Lung microvascular endothelial cell (primary cell): ENCODE results near the gene ERI3. TPM values are rescaled to one million over a fixed set of nuclear protein-coding genes. Genes with fewer than 3 reads are reported as not detected.

Experiments used
- DNase-seq, 2 donors: peaks; one replicate each; pipeline versions ENCODE4 v3.0.0 to v3.0.0-alpha.2; 2010; ENCODE audit warnings: low read depth in 2 of 2
- total RNA-seq: library from RNA; depleted of rRNA; stranded (reverse); fragments of >200 nt; gene quantifications from 2 replicates; pipeline ENCODE4 v1.2.1, GENCODE V29; 2014

Gene ERI3
- total RNA-seq, 1 donor from 2014 or later: 31.9 TPM

DNA sequence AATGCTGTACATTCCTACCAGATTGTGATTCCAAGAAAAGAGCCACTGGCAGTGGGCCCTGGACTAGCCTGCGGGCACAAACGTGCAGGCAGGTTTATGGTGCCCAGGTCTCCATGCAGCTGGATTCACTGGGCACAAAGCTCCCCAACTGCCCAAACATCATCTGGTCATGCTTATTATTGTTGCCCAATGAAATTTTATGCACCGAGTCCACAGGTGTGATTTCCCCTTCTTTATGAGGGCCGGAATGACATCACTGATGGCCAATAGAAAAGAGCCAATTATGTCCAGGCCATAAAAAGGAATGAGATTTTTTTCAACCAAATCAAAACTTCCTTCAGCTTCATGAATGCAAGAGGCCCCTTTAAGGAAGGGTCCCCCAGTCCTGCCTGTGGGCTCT is 66.2 kb downstream of the ERI3 start:
- DNase-seq: no peak

- DNase-seq: no peak
Measured at GRCh38 chr1:44284184-44284583, 70.9 kb downstream of the ERI3 start.

- DNase-seq: no peak
Measured at GRCh38 chr1:44283524-44284173, 71.4 kb downstream of the ERI3 start.

GRCh38 chr1:44282704-44283426 is 72.2 kb downstream of the ERI3 start:
- DNase-seq: no peak

- DNase-seq: no peak
Measured at GRCh38 chr1:44281962-44282703, 72.9 kb downstream of the ERI3 start.

DNA sequence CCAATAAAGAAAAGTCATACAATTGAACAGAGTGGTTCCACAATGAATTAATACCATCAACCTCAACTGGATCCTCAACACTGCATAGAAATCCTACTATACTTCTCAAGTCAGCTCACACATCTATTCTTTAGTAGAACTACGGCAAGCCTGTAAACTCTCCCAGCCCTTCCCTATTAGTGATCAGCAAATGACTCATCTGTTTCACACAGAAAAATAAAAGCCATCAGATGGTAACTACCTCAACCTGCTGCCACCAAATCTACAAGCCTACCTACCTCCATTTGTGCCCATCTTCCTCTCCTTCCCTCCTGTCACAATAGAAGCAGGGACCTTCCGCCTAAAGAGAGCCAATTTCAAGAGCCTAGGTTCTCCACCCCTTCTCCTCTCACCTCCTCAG is 78.2 kb downstream of the ERI3 start:
- no peak for DNase-seq

DNA sequence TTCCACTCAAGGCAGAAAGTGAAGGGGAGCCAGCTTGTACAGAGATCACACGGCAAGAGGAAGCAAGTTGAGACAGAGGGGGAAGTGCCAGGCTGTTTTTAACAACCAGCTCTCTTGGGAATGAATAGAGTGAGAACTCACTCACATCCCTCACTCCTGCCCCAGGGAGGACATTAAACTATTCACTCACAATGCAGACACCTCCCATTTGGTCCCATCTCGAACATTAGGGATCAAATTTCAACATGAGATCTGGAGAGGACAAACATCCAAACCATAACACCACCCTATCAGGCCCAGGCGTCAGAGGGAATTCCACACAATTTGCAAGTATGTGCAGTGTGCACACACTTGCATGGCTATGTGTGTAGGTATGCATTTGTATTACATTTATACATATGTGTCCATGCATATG is 79.1 kb downstream of the ERI3 start:
- no peak for DNase-seq

DNA sequence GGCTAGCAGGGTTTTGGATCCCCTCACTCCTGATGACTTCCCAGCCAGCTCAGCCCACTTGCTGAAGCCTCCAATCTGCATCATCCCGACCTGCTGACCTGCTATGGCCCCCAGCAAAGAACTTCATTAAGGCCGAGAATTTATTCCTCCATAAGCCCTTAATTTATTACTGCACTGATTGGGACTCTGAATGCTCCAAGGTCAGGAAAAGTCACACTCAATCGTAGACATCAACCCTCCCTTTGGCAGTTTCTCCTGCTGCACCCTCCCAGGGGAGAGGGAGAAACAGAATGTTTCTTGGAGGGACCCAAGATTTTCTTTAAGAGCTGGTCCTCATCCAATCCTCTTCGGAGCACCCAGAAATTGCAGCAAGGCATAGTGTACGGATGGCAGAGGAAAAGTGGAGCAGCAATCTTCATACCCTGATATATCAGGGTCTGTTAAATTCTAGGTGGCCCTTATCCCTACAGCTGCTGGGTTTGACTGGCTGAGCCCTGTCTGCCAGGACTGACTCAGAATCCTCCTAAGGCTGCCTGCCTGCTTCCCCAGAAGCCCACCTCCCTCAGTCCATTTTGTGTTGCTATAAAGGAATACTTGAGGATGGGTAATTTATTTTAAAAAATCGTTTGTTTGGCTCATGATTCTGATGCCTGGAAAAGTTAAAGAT is 79.6 kb downstream of the ERI3 start:
- DNase-seq: no peak

- DNase-seq: no peak
Measured at GRCh38 chr1:44273560-44274350, 81.3 kb downstream of the ERI3 start.

DNA sequence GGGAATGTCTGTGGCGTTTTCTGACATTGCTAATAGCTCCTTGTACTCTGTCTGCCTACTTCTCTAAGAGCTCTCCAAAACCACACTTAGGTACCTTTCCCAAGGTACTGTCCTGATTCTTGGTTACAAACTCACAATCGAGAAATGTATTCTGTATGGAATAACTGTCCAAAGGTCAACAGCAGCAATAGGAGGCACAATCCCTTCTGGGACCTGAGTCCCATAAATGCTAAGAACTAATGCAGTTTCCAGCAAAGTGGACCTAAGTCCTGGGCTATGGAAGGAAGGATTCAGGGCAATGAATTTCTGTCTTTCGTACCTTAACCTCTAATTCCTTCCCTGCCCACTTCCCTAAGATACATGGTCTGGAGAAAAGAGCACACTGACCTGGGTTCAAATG is 82.1 kb downstream of the ERI3 start:
- DNase-seq: no peak

GRCh38 chr1:44271646-44272045 is 83.4 kb downstream of the ERI3 start:
- DNase-seq: no peak

- no peak for DNase-seq
Measured at GRCh38 chr1:44270686-44271628, 84.1 kb downstream of the ERI3 start.

DNA sequence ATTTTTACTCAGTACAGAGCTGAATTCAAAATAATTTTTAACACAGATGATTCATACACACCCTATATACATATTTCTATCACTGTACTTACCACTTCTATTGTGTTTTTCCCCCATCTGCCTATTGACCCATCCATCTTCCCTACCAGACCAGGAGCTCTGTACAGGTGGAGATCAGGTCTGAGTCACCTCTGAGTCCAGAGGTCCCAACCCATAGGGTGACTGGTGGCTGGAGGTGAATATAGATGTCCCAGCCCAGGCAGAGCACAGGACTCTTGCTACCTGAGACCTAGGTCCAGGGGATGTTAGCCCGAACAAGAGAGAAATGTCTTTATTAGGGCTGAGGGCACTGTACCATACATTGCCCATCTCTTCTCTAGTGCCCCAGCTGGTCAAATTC is 87.0 kb downstream of the ERI3 start:
- no peak for DNase-seq

GRCh38 chr1:44267438-44267837 is 87.6 kb downstream of the ERI3 start:
- no peak for DNase-seq

- DNase-seq: no peak
Measured at GRCh38 chr1:44266400-44267344, 88.4 kb downstream of the ERI3 start.

- DNase-seq: no peak
Measured at GRCh38 chr1:44265656-44266358, 89.2 kb downstream of the ERI3 start.

- no peak for DNase-seq
Measured at GRCh38 chr1:44264451-44264771, 90.6 kb downstream of the ERI3 start.
